ENCODE results near the gene QRICH1.

Gene QRICH1

DNA sequence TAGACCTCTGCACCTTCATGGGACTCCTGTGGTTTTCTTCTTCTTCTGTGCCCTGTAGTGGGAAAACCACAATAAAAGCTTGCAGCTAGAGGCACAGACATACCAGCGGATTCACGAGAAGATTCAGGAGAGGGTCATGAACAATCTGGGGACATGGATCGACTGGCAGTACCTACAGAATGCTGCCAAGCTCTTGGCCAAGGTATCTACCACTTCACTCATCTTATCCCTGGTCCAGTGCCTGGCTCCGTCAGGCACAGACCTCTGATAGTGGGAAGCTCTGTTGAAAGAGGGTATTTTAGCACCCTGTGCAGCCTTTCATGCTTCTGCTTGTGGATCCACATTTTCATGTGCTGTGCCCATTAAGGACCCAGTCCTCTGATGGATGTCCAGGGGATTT lies 113.6 kb downstream of the QRICH1 start:
- TF ChIP-seq TCF12 (IDR thresholded peaks at IDR 0.05; ENCODE audit: low read depth), result no peak
- TF ChIP-seq EGR1 (IDR thresholded peaks at IDR 0.05), result no peak
- no peak for TF ChIP-seq TAF1 (IDR thresholded peaks at IDR 0.05; ENCODE audit: low read depth)
- TF ChIP-seq USF1 (IDR thresholded peaks at IDR 0.05), result no peak
- no peak for TF ChIP-seq TEAD4 (IDR thresholded peaks at IDR 0.05)
- TF ChIP-seq, protein P1, sequence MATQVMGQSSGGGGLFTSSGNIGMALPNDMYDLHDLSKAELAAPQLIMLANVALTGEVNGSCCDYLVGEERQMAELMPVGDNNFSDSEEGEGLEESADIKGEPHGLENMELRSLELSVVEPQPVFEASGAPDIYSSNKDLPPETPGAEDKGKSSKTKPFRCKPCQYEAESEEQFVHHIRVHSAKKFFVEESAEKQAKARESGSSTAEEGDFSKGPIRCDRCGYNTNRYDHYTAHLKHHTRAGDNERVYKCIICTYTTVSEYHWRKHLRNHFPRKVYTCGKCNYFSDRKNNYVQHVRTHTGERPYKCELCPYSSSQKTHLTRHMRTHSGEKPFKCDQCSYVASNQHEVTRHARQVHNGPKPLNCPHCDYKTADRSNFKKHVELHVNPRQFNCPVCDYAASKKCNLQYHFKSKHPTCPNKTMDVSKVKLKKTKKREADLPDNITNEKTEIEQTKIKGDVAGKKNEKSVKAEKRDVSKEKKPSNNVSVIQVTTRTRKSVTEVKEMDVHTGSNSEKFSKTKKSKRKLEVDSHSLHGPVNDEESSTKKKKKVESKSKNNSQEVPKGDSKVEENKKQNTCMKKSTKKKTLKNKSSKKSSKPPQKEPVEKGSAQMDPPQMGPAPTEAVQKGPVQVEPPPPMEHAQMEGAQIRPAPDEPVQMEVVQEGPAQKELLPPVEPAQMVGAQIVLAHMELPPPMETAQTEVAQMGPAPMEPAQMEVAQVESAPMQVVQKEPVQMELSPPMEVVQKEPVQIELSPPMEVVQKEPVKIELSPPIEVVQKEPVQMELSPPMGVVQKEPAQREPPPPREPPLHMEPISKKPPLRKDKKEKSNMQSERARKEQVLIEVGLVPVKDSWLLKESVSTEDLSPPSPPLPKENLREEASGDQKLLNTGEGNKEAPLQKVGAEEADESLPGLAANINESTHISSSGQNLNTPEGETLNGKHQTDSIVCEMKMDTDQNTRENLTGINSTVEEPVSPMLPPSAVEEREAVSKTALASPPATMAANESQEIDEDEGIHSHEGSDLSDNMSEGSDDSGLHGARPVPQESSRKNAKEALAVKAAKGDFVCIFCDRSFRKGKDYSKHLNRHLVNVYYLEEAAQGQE (IDR thresholded peaks at IDR 0.05; ENCODE audit: low read depth), result no peak
- no peak for TF ChIP-seq NFIC (IDR thresholded peaks at IDR 0.05)
- TF ChIP-seq, protein P2, sequence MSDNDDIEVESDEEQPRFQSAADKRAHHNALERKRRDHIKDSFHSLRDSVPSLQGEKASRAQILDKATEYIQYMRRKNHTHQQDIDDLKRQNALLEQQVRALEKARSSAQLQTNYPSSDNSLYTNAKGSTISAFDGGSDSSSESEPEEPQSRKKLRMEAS (IDR thresholded peaks at IDR 0.05), result no peak
- TF ChIP-seq FOXM1 (IDR thresholded peaks at IDR 0.05; ENCODE audit: borderline replicate concordance, low read depth), result no peak
- no peak for TF ChIP-seq ZBTB7A (IDR thresholded peaks at IDR 0.05; ENCODE audit: low read depth)
- TF ChIP-seq CREB1 (IDR thresholded peaks at IDR 0.05; ENCODE audit: low read depth), result no peak
- TF ChIP-seq YY1 (IDR thresholded peaks at IDR 0.05; ENCODE audit: low read depth), result no peak
- TF ChIP-seq EP300 (IDR thresholded peaks at IDR 0.05; ENCODE audit: borderline replicate concordance), result no peak
- no peak for TF ChIP-seq CEBPB (IDR thresholded peaks at IDR 0.05)
- no peak for TF ChIP-seq RAD21 (IDR thresholded peaks at IDR 0.05; ENCODE audit: low read depth)

Measured in Ishikawa (cell line).